ENCODE data around the gene SAP25. TPM values are rescaled to one million over a fixed set of nuclear protein-coding genes. Genes with fewer than 3 reads are reported as not detected.

SAP25 gene
- total and polyA plus RNA-seq, 12 donors, result 0.36 to 2.3 (median 0.70) TPM; not detected in 5

DNA sequence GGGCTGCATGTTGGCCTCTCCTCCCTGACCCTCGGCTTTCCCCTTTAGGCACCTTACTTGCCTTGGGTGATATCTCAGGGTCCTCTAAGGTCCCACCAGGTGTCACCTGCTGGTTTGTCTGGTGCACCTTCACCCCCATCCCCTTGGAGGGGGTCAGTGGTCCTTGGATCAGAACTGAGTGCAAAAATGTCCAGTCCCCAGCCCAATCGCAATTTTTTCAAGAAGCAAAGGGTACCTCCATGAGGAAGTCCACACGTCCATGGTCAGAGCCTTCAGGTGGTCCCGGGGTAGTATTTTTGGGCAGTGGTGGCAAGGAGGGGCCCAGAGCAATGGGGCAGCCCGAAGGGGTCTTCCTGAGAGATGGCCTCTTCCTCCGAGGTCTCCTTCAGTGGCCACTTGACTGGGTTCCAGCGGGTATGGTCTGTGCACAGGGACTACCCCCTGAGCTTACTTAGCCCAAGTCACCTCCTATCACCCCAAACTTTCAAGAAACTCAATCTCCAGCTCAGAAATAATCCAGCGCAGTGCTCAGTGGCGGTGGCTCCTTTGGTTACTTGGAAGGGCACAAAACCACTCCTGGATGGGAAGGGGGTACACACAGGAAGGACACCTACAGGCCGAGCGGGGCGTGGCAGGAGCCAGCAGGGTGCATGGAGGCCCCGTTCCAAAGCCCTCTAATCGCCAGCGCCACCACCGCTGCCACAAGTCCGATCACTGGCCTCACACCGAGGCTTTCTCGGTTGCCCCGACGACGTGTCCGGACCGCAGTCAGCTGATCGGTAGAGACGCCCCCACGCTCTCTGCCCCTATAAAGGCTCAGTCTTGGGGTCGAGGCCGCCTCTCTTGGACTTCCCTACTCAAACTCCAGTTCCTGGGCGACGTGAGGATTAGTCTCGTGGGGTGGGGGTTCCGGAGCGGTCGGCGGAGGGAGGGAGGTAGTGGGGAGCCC is 4.5 kb downstream of the SAP25 start:
- ATAC-seq, result peak; percentile 12 to 48 (median 30)
- peak in 7 of 9 donors; percentile 21 to 44 (median 32) for TF ChIP-seq CTCF (IDR thresholded peaks at IDR 0.05)
- peaks cover 0 to 18% (median 0%) of the 10 kb centered on the region in 7 donors for H3K27me3 ChIP-seq
- H3K36me3 ChIP-seq, result peaks cover 0 to 16% (median 3%) of the 10 kb centered on the region in 9 donors
- H3K4me3 ChIP-seq, result peak overlapping the region in 9 of 10 donors; percentile 22 to 54 (median 43)
- peaks cover 0 to 27% (median 15%) of the 10 kb centered on the region in 9 donors for H3K4me1 ChIP-seq
- H3K9me3 ChIP-seq, result no peaks in the 10 kb centered on the region
- H3K27ac ChIP-seq, result peak overlapping the region in 2 of 10 donors; percentile 5 to 38
- WGBS, 2 donors, result 24 to 25% methylated on average over 36 of the region's 36 CpGs
- DNase-seq, result peak in 1 of 2 donors; percentile 40
- intact Hi-C loops (cut with DNase I), result loop anchor here in 3 of 10 donors (2.0 to 5.0 kb wide), 2 partner anchors 114 to 123 kb away; partner anchors contain the start of gene GIGYF1 (in 2 of the 3)

DNA sequence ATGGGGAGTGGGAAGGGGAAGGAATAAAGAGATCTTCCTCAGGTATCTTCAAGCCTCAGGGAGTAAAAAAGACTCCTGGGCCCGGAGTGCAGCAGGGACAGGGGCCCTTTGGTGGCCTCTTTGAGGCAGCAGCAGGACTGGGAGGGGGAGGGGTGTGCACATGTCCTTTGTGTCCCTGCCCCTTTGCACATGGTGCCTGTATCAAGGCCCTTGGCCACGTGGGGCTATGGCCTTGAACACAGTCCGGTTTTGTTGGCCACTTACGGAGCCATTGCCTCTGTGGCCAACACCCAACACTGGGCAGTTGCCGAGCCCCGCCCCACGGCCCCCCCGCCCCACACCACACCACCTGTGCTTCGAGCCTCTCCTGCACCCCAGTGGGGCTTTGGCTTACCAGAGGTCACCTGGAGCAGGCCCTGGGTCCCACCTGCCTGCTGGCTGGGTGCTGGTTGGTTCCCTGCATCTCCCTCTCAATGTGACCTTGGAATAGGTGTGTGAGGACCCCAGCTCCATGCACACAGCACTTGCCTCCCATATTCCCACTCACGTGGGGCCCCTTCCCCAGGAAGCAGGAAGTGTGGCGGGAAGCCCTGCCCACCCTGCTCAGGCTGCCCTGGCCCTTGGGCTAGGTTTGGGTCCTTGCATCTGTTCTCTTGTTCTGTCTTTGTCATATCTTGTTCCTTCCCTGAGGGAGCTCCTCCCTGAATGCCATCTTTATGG is 5.4 kb downstream of the SAP25 start:
- Histone ChIP-seq H3K4me3 (no peak overlapping the region), H3K27ac (no peak overlapping the region), H3K36me3 (peaks cover 0 to 9% (median 0%) of the 10 kb centered on the region in 9 donors), H3K9me3 (no peaks in the 10 kb centered on the region), H3K4me1 (peaks cover 0 to 33% (median 15%) of the 10 kb centered on the region in 9 donors), H3K27me3 (peaks cover 0 to 18% (median 0%) of the 10 kb centered on the region in 7 donors)
- TF ChIP-seq CTCF (IDR thresholded peaks at IDR 0.05), result no peak
- intact Hi-C loops (cut with DNase I), result loop anchor here in 3 of 10 donors (2.0 to 5.0 kb wide), 2 partner anchors 114 to 124 kb away; partner anchors contain the start of gene GIGYF1 (in 2 of the 3)
- ATAC-seq (peak in 1 of 8 donors; percentile 1), DNase-seq (no peak)
- WGBS, 2 donors, result 64 to 80% methylated on average over 11 of the region's 11 CpGs

DNA sequence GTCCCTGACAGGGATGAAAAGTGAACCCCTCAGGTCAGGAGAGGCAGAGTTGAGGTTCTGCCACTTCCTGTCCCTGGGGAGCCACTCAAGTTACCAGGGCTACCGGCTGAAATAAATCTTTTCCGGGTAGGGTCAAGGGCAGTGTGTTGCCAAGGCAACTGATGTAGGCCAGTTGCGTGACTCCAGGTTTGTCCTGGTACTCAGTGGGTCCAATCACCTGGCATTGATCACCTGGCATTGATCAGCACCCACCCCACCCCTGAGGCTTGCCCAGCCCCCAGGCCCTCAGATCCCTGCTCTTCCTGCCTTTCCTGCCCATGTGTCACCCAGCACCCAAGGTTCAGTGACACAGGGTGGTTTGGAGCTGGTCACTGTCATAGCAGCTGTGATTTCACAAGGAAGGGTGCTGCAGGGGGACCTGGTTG is 5.9 kb downstream of the SAP25 start:
- no peak overlapping the region for H3K4me3 ChIP-seq
- 46 to 58% methylated on average over 3 of the region's 3 CpGs for WGBS, 2 donors
- no peak overlapping the region for H3K27ac ChIP-seq
- no peak for ATAC-seq
- intact Hi-C loops (cut with DNase I), result loop anchor here in 3 of 10 donors (2.0 to 5.0 kb wide), 2 partner anchors 115 to 125 kb away; partner anchors contain the start of gene GIGYF1 (in 2 of the 3)
- peaks cover 0 to 13% (median 0%) of the 10 kb centered on the region in 9 donors for H3K36me3 ChIP-seq
- DNase-seq, result no peak
- peaks cover 0 to 33% (median 15%) of the 10 kb centered on the region in 9 donors for H3K4me1 ChIP-seq
- TF ChIP-seq CTCF (IDR thresholded peaks at IDR 0.05), result no peak
- no peaks in the 10 kb centered on the region for H3K9me3 ChIP-seq
- peaks cover 0 to 18% (median 0%) of the 10 kb centered on the region in 7 donors for H3K27me3 ChIP-seq
